H9 (cell line): ENCODE measurements around the gene FMNL3. TPM values are rescaled to one million over a fixed set of nuclear protein-coding genes. Genes with fewer than 3 reads are reported as not detected.

Source experiments
- DNase-seq: peaks from one replicate; pipeline ENCODE4 v3.0.0-alpha.2; 2017
- H2AFZ ChIP-seq: one replicate; pipeline ENCODE4 v1.6.1; 2013; ENCODE audit warnings: mild to moderate bottlenecking, low read length, control low read depth, moderate library complexity
- H2AK5ac ChIP-seq: 2 replicates; pipeline ENCODE4 v1.6.1; 2013; ENCODE audit warnings: low read length, control low read depth, mixed read lengths; ENCODE audit not compliant: insufficient read length
- H2BK120ac ChIP-seq: one replicate; pipeline ENCODE4 v1.6.1; 2013; ENCODE audit warnings: low read depth, mild to moderate bottlenecking, low read length, control low read depth, inconsistent platforms; ENCODE audit not compliant: poor library complexity, severe bottlenecking
- H2BK12ac ChIP-seq: 2 replicates; pipeline ENCODE4 v1.6.1; 2013; ENCODE audit warnings: low read length, control low read depth, mixed read lengths, low read depth; ENCODE audit not compliant: insufficient read length
- H2BK15ac ChIP-seq: 2 replicates; pipeline ENCODE4 v1.6.1; 2013; ENCODE audit warnings: low read depth, low read length, control low read depth
- H2BK20ac ChIP-seq: one replicate; pipeline ENCODE4 v1.6.1; 2013; ENCODE audit warnings: low read depth, mild to moderate bottlenecking, low read length, control low read depth, inconsistent platforms; ENCODE audit not compliant: poor library complexity, severe bottlenecking
- H2BK5ac ChIP-seq: 2 replicates; pipeline ENCODE4 v1.6.1; 2013; ENCODE audit warnings: low read length, control low read depth, mixed read lengths; ENCODE audit not compliant: insufficient read length
- H3K14ac ChIP-seq: 2 replicates; pipeline ENCODE4 v1.6.1; 2013; ENCODE audit warnings: low read length, control low read depth; ENCODE audit not compliant: insufficient read depth
- H3K18ac ChIP-seq: 2 replicates; pipeline ENCODE4 v1.6.1; 2013; ENCODE audit warnings: low read depth, mild to moderate bottlenecking, mixed read lengths, low read length, control low read depth; ENCODE audit not compliant: insufficient read length
- H3K23ac ChIP-seq: 2 replicates; pipeline ENCODE4 v1.6.1; 2013; ENCODE audit warnings: low read length, control low read depth, mixed read lengths, low read depth; ENCODE audit not compliant: insufficient read length
- H3K23me2 ChIP-seq: 2 replicates; pipeline ENCODE4 v1.6.1; 2013; ENCODE audit warnings: low read depth, mild to moderate bottlenecking, mixed read lengths, low read length, control low read depth; ENCODE audit not compliant: insufficient read length, poor library complexity, severe bottlenecking
- H3K27ac ChIP-seq: 2 replicates; pipeline ENCODE4 v1.5.1; 2013; ENCODE audit warnings: low read length, control low read depth, mixed read lengths, low read depth; ENCODE audit not compliant: insufficient read length
- H3K27me3 ChIP-seq: 2 replicates; pipeline ENCODE4 v1.6.1; 2013; ENCODE audit warnings: low read length, control low read depth, inconsistent platforms; ENCODE audit not compliant: insufficient read depth
- H3K4ac ChIP-seq: 2 replicates; pipeline ENCODE4 v1.6.1; 2013; ENCODE audit warnings: low read depth, mild to moderate bottlenecking, control low read depth, inconsistent platforms, low read length, moderate library complexity
- H3K4me1 ChIP-seq: 2 replicates; pipeline ENCODE4 v1.6.1; 2013; ENCODE audit warnings: low read length, control low read depth, inconsistent platforms; ENCODE audit not compliant: insufficient read depth
- H3K4me2 ChIP-seq: 2 replicates; pipeline ENCODE4 v1.6.1; 2013; ENCODE audit warnings: low read length, control low read depth, mixed read lengths; ENCODE audit not compliant: insufficient read length, insufficient read depth
- H3K56ac ChIP-seq: 2 replicates; pipeline ENCODE4 v1.6.1; 2013; ENCODE audit warnings: low read depth, mild to moderate bottlenecking, mixed read lengths, low read length, control low read depth; ENCODE audit not compliant: insufficient read length
- H3K79me1 ChIP-seq: 2 replicates; pipeline ENCODE4 v1.6.1; 2013; ENCODE audit warnings: low read depth, mild to moderate bottlenecking, moderate library complexity, low read length, control low read depth, inconsistent platforms; ENCODE audit not compliant: insufficient read depth, poor library complexity, severe bottlenecking
- H3K79me2 ChIP-seq: 2 replicates; pipeline ENCODE4 v1.6.1; 2013; ENCODE audit warnings: low read length, control low read depth, inconsistent platforms; ENCODE audit not compliant: insufficient read depth
- H3K9ac ChIP-seq: 2 replicates; pipeline ENCODE4 v1.6.1; 2013; ENCODE audit warnings: low read length, control low read depth, mixed read lengths; ENCODE audit not compliant: insufficient read length; ENCODE audit errors: extremely low read depth
- H3K9me3 ChIP-seq: one replicate; pipeline ENCODE4 v1.6.1; 2013; ENCODE audit warnings: low read depth, low read length, inconsistent platforms; ENCODE audit not compliant: control insufficient read depth
- H3T11ph ChIP-seq: one replicate; pipeline ENCODE4 v1.6.1; 2013; ENCODE audit warnings: mild to moderate bottlenecking, low read length, control low read depth, inconsistent platforms
- H4K20me1 ChIP-seq: one replicate; pipeline ENCODE4 v1.6.1; 2013; ENCODE audit not compliant: control insufficient read depth, insufficient read length, insufficient read depth
- H4K5ac ChIP-seq: 2 replicates; pipeline ENCODE4 v1.6.1; 2013; ENCODE audit warnings: low read depth, mild to moderate bottlenecking, mixed read lengths, low read length, control low read depth; ENCODE audit not compliant: insufficient read length
- H4K8ac ChIP-seq: replicated peaks from 2 replicates; pipeline ENCODE4 v1.6.1; 2013; ENCODE audit warnings: low read length, control low read depth, mixed read lengths, low read depth; ENCODE audit not compliant: insufficient read length
- H4K91ac ChIP-seq: 2 replicates; pipeline ENCODE4 v1.6.1; 2013; ENCODE audit warnings: low read depth, mild to moderate bottlenecking, moderate library complexity, mixed read lengths, low read length, control low read depth; ENCODE audit not compliant: insufficient read length
- H3K27ac Mint-ChIP-seq, 3 experiments: 2 replicates in 2 of 3; 3 replicates in 1 of 3; pipeline ENCODE4 v1.8.0; 2020 to 2021; ENCODE audit warnings: mixed read lengths in 3 of 3, mild to moderate bottlenecking in 1 of 3, moderate library complexity in 1 of 3
- H3K27me3 Mint-ChIP-seq: 2 replicates; pipeline ENCODE4 v1.8.0; 2021; ENCODE audit warnings: low read depth, mild to moderate bottlenecking, moderate library complexity, mixed read lengths
- H3K36me3 Mint-ChIP-seq, 3 experiments: 2 replicates in 2 of 3; 3 replicates in 1 of 3; pipeline ENCODE4 v1.8.0; 2020 to 2021; ENCODE audit warnings: low read depth in 3 of 3, mixed read lengths in 3 of 3; ENCODE audit not compliant: insufficient read depth in 1 of 3
- H3K4me1 Mint-ChIP-seq, 2 experiments: 2 replicates each; pipeline ENCODE4 v1.8.0; 2020; ENCODE audit warnings: mixed read lengths in 2 of 2
- H3K4me3 Mint-ChIP-seq, 2 experiments: 2 replicates in 1 of 2; 3 replicates in 1 of 2; pipeline ENCODE4 v1.8.0; 2020 to 2021; ENCODE audit warnings: mild to moderate bottlenecking in 2 of 2, mixed read lengths in 2 of 2, moderate library complexity in 1 of 2
- H3K9me3 Mint-ChIP-seq, 2 experiments: 2 replicates in 1 of 2; 3 replicates in 1 of 2; pipeline ENCODE4 v1.8.0; 2020; ENCODE audit warnings: mild to moderate bottlenecking in 2 of 2, mixed read lengths in 2 of 2, moderate library complexity in 1 of 2
- WGBS: extraction: QIAGEN DNeasy Blood & Tissue Kit; methylation state at CpG from one replicate; pipeline ENCODE4 v1.1.7; 2013; ENCODE audit warnings: missing lambda C conversion rate, low lambda C conversion rate, mixed read lengths; ENCODE audit not compliant: insufficient read length; ENCODE audit errors: extremely low coverage; 5-methylcytosine and 5-hydroxymethylcytosine counted together
- total RNA-seq: library from RNA; stranded (reverse); gene quantifications from 2 replicates; pipeline ENCODE4 v1.2.1, GENCODE V29; 2021
- TF ChIP-seq, protein P1 (sequence below): fragments of 200-600 bp; sonication (generic); conservative IDR thresholded peaks from 3 replicates; pipeline ENCODE4 v1.8.0; 2021; ENCODE audit warnings: antibody characterized with exemption, mild to moderate bottlenecking

FMNL3 gene
- total RNA-seq, 1 experiment from 2014 or later: 22.8 TPM

DNA sequence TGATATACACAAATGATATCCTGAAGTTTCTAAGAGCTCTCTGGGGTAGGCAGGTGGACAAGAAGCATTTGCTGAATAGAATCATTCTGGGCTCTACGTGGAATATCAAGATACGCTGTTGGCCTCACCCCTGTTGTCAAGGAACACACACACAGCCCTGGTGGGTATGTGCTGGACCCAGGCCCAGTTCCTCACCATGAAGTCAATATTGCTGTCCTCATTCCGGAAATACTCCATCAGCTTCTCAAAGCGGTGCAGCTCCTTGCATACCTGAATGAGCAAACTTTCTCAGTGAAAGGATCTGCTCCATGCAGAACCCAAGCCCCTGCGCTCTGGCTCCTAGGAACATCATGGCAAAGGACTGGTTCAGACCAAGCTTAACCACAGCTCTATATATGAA is 52.5 kb downstream of the FMNL3 start:
- no peaks in the 10 kb centered on the region for H3K79me2 ChIP-seq
- no peaks in the 10 kb centered on the region for H3K79me1 ChIP-seq
- no peaks in the 10 kb centered on the region for H4K20me1 ChIP-seq
- H3K18ac ChIP-seq: no peak overlapping the region
- H3K4ac ChIP-seq: no peak overlapping the region
- no peak overlapping the region for H3K4me2 ChIP-seq
- no peak overlapping the region for H2BK12ac ChIP-seq
- no peak overlapping the region for H3K27ac Mint-ChIP-seq
- H4K91ac ChIP-seq: no peak overlapping the region
- H3K27ac ChIP-seq: no peak overlapping the region
- H2AFZ ChIP-seq: no peak overlapping the region
- H2BK120ac ChIP-seq: no peak overlapping the region
- no peaks in the 10 kb centered on the region for H3K4me1 ChIP-seq
- H4K8ac ChIP-seq: no peak overlapping the region
- no peak overlapping the region for H3T11ph ChIP-seq
- no peak overlapping the region for H2BK5ac ChIP-seq
- no CpG with 5 or more reads among the region's 5 CpGs for WGBS
- H2BK15ac ChIP-seq: no peak overlapping the region
- TF ChIP-seq, protein P1, sequence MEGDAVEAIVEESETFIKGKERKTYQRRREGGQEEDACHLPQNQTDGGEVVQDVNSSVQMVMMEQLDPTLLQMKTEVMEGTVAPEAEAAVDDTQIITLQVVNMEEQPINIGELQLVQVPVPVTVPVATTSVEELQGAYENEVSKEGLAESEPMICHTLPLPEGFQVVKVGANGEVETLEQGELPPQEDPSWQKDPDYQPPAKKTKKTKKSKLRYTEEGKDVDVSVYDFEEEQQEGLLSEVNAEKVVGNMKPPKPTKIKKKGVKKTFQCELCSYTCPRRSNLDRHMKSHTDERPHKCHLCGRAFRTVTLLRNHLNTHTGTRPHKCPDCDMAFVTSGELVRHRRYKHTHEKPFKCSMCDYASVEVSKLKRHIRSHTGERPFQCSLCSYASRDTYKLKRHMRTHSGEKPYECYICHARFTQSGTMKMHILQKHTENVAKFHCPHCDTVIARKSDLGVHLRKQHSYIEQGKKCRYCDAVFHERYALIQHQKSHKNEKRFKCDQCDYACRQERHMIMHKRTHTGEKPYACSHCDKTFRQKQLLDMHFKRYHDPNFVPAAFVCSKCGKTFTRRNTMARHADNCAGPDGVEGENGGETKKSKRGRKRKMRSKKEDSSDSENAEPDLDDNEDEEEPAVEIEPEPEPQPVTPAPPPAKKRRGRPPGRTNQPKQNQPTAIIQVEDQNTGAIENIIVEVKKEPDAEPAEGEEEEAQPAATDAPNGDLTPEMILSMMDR: no peak
- no peaks in the 10 kb centered on the region for H3K23me2 ChIP-seq
- no peak overlapping the region for H3K9ac ChIP-seq
- H3K56ac ChIP-seq: no peak overlapping the region
- no peaks in the 10 kb centered on the region for H3K27me3 ChIP-seq
- H2AK5ac ChIP-seq: no peak overlapping the region
- no peaks in the 10 kb centered on the region for H3K27me3 Mint-ChIP-seq
- H3K14ac ChIP-seq: no peak overlapping the region
- peaks cover 2 to 8% of the 10 kb centered on the region in 2 experiments; a peak in 3 of 4 replicates for H3K4me1 Mint-ChIP-seq
- H4K5ac ChIP-seq: no peak overlapping the region
- no peaks in the 10 kb centered on the region for H3K9me3 Mint-ChIP-seq
- DNase-seq: no peak
- H3K9me3 ChIP-seq: no peaks in the 10 kb centered on the region
- H2BK20ac ChIP-seq: no peak overlapping the region
- H3K4me3 Mint-ChIP-seq: no peak overlapping the region
- no peak overlapping the region for H3K23ac ChIP-seq
- peaks cover 34 to 78% (median 47%) of the 10 kb centered on the region in 3 experiments for H3K36me3 Mint-ChIP-seq
